Activated CD4-positive, alpha-beta T cell treated with anti-CD3 and anti-CD28 coated beads, Interleukin-2, amount 50 U/mL, for 1 hour (primary cell): Measurements from ENCODE around the gene OR52B2.

Experiments used
- DNase-seq: peaks from one replicate; pipeline ENCODE4 v3.0.0-alpha.2; 2020

The OR52B2 gene

DNA sequence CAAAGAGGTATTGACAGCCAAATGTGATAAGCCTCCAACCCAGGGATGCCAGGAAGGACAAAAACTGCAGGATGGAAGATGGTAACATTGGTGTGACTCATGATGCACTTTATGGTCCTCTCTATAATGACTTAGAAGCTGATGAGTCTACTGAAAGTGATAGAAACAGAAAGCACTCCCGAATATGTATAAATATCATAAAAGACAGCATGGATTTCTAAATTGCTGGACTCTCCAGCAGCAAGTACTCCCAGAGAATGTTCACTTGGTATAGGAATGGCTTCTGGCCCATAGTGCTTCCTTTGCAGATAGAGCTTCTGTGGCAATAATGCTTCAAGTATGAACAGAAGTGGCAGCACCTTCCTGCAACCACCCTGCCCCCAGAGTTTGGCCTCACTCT, at the start of gene OR52B2:
Gene OR52B2, minus strand, starts transcription at position 101 of the 400 bp plus-strand sequence. Its CDS starts 0 bp downstream, at position 101.
- DNase-seq = no peak

DNA sequence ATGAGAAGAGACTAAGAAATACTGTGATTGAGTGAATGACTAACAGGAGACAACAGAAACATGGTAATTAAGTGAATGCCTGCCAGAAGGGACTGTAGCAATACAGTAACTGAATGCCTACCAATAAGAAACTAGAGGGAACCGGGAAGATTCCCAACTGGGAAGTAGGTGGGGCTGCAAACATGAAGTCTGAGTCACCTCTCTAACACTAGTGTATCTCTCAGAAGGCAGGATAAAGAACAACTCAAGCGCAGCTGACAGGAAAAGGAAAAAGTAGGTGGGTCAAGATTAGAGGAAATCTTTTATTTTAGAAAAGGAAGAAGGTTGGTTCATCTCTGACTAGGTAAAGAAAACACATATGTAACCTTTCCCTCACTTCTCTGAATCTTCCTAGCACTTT, 49.2 kb upstream of the OR52B2 start:
- no peak for DNase-seq

DNA sequence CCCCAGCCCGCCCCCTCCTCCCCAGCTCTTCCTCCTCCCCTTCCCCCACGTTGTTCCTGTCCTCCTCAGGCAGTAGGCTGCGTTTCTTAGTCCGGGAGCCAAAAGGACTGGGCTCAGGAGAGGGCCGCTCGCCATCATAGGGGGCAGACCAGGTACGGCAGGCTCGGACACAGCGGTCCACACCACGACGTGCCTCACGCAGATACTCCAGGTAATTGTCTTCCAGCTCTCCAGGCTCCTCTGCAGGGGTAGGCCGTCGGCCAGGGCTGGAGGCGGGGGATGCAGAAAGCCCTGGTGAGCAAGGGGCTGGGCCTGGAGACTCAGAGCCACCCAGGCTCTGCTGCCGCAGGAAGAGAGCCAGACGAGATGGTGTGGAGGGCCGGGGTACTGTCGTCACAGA, 47.6 kb upstream of the OR52B2 start:
- DNase-seq = no peak

- no peak for DNase-seq
Observed at GRCh38 chr11:6216501-6216900, 46.4 kb upstream of the OR52B2 start.

DNA sequence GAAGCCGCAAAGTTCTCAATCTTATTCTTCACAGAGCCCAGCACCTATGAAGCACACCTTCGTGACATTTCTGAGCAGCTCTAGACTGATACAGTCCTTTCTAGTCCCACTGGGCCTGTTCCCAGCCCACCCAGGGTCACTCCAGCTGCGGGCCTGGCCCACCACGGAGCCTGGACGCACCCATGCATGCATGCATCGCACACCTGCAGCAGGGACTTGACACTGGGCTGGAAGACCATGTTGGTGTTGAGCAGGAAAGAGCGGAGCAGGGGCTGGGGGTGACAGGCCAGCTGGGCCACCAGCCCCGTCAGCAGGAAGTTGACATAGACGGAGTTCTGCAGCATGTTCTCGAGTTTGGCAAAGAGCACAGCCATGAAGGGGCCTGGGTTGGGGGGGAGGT, 44.4 kb upstream of the OR52B2 start:
- no peak for DNase-seq

- no peak for DNase-seq
Observed at GRCh38 chr11:6210274-6210955, 40.3 kb upstream of the OR52B2 start.

DNA sequence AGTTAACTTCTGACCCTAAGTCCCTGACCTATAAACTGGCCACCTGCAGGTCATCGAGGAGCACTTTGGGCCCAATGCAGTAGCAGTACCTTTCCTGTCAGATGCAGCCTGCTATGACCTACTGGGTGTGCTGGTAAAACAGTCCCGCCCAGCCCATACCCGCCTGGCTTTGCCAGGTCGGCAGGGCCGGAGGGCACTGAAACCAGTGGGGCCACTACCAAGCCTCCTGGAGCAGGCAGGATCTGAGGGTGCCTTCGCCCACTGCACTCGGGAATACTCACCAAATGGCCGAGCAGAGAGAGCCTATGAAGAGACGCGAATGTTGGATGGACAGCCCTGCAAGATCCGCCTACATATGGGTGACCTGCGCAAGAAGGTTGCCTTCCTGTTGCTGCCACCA, 39.7 kb upstream of the OR52B2 start:
- no peak for DNase-seq

- DNase-seq = no peak
Observed at GRCh38 chr11:6206456-6207180, 36.5 kb upstream of the OR52B2 start.

GRCh38 chr11:6205366-6205765, 35.2 kb upstream of the OR52B2 start, which contains the start of gene C11orf42:
Gene C11orf42 (plus strand): TSS chr11:6205557. CDS start chr11:6205616, 59 bp downstream.
- DNase-seq = no peak

DNA sequence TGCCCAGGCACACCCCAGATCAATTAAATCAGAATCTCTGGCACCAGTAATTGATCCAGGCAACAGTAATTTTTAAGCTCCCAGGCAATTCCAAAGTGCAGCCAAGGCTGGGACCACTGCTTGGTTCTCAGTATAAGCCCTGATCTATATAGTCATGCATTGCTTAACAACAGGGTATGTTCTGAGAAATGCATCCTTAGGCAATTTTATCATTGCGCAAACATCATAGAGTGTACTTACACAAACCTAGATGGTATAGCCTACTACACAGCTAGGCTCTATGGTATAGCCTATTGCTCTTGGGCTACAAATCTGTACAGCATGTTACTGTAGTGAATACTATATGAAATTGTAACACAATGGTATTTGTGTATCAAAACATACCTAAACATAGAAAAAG, 34.6 kb upstream of the OR52B2 start:
- no peak for DNase-seq

GRCh38 chr11:6203327-6203726, 33.2 kb upstream of the OR52B2 start:
- DNase-seq = no peak

- no peak for DNase-seq
Observed at GRCh38 chr11:6202041-6202440, 31.9 kb upstream of the OR52B2 start.

DNA sequence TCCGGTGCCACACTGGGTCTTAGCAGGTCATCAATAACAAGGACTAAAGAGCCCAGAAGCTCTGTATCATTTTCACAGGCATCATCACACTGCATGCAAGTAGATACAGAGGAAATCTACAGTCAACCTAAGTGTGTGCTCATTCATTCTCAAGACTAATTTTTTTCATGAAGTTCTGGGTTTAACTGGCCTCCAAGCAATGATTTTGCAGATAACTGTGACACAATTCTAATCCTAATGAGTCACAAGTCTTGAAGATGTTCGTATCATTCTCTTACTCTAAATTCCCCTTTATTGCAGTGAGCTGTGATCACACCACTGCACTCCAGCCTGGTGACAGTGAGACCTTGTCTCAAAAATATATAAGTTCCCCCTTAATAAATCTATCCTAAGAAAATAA, 31.4 kb upstream of the OR52B2 start:
- no peak for DNase-seq

DNA sequence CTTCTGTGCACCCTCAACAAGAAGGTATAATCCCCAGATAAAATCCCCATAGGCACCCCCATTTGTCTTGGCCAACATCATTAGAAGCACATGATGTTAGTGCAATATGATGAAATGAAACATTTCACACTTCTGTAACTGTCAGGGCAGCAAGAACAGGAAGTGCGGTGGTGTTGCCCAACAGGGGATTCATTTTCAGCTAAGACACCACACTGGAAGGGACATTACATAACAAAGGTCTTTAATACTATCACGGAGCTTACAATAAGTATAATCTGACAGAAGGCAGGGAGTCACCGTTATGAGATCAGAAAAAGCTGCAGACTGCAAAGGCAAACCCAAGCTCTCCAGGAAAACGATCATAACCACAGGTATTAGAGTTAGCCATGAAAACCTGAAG, 30.8 kb upstream of the OR52B2 start:
- DNase-seq = no peak

DNA sequence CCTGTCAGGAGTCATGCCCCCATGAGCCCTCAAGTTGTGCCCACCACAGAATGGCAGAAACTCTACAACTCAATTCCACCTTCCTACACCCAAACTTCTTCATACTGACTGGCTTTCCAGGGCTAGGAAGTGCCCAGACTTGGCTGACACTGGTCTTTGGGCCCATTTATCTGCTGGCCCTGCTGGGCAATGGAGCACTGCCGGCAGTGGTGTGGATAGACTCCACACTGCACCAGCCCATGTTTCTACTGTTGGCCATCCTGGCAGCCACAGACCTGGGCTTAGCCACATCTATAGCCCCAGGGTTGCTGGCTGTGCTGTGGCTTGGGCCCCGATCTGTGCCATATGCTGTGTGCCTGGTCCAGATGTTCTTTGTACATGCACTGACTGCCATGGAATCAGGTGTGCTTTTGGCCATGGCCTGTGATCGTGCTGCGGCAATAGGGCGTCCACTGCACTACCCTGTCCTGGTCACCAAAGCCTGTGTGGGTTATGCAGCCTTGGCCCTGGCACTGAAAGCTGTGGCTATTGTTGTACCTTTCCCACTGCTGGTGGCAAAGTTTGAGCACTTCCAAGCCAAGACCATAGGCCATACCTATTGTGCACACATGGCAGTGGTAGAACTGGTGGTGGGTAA, 29.2 kb upstream of the OR52B2 start, which contains the start of gene OR52W1:
Gene OR52W1, plus strand, starts transcription at position 51 of the 637 bp plus-strand sequence. Its CDS starts 0 bp downstream, at position 51.
- no peak for DNase-seq

DNA sequence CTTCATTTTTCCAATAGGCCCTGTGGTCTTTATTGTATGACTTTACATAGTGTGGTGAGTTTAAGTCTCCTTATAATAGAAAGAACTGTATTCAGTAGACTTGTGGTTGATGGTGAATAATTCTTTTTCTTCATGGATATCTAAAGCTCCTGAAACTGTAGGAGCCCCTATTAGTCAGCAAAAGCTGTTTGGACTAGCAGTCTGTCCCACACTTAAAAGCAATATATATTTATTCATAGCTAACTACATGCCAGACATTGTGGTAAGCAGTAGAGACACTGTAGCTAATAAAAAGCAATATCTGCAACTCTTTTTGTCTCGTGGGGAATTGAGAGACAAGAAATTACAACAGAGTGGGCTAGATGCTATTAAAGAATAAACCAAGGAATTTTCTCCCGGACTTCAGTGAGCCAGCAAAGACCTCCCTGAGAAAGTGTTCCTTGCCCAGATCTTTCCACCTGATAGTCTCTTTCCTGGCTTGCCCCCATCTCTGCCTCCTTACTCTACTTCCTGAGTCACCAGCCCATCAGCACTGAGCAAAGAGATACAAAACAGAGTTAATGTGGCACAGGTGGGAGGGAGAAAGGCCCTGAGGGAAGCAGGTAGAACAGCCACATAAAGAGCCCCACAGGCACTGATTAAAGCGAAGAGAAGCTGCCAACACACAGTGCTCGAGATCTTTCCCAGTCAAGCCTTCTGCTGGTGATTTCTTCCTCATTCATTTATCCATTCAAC, 27.5 kb upstream of the OR52B2 start:
- DNase-seq = no peak

DNA sequence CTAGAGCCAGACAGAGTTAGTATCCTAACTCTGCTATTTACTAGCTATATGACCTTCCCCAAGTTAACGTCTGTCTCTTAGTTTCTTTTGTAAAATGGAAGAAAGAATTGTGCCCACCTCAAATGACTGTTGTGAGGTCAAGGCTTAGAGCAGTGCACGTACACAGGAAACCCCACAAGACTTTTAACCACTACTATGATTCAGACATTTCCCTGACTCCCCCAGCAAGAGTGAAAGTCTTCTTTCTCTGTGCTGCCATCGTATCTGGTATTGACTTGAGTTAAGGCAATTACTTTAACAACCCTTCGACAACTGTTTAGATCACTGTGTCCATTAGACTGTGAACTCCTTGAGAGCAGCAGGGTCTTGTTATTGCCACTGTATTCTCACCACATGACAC, 26.3 kb upstream of the OR52B2 start:
- no peak for DNase-seq

- no peak for DNase-seq
Observed at GRCh38 chr11:6194065-6194581, 24.0 kb upstream of the OR52B2 start.

DNA sequence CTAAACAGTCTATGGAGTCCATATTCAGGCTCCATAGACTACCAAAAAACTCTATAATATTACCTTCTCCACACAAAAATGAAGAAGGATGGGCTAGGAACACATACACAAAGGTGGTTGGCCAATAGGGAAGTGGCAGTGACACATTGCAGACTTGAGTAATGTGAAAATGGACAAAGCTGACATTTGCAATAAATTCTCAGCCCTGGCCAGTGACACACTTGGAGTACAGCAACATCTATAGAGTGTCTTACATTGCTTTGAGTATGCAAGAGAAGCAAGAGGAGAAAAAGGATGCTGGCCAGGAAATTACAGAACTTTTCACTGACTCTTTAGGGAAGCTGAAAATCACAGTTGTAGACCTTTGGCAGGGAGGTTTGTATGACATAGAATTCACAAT, 21.6 kb upstream of the OR52B2 start:
- no peak for DNase-seq

- DNase-seq = no peak
Observed at GRCh38 chr11:6175440-6175839, 5.3 kb upstream of the OR52B2 start.

DNA sequence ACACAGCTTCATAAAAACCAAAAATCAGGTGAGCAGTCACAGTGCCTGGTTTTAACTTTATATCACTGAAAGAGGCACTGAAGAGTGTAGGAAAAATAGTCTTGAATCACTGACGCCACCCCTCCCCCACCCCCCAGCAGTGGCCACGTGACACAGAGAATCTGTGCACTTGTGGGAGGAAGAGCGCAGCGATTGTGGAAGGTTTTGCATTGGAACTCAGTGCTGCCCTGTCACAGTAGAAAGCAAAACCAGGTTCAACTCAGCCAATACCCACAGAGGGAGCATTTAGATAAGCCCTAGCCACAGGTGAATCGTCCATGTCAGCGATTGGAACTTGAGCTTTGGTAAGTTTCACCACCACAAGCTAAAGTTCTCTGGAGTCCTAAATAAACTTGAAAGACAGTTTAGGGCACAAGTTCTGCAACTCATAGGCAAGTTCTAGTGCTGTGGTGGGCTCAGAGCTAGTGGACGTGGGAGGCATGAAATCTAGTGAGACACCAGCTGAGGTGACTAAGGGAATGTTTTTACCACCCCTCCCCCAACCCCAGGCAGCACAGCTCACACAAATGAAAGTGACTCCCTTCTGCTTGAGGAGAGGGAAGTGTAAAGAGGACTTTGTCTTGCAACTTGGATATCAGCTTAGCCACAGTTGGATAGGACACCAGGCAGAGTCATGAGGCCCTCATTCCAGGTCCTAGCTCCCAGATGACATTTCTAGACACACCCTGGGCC, 13.3 kb downstream of the OR52B2 start:
- no peak for DNase-seq

GRCh38 chr11:6152126-6152525, 18.0 kb downstream of the OR52B2 start:
- DNase-seq = no peak
